HG02610 (cell line): ENCODE data around the gene MOV10.
A peak's percentile ranks its signal among the peaks of the same experiment; 100 is the strongest.
"Not testable (repeated sequence)": the region's sequence is repeated elsewhere in the genome, so short reads cannot be mapped to it uniquely, and the experiment has no call there.

ENCODE experiments used
- ATAC-seq: cut with Tn5 transposase; IDR thresholded peaks from one replicate; pipeline ENCODE4 v1.9.1; 2021; ENCODE audit warnings: mild to moderate bottlenecking, moderate library complexity; ENCODE audit not compliant: unreplicated experiment

Gene MOV10

GRCh38 chr1:112674440-112674985, at the start of gene MOV10:
Gene MOV10 (plus strand): TSS chr1:112674659. CDS start chr1:112674913, 254 bp downstream.
- ATAC-seq, result peak; percentile 72

- ATAC-seq, result no peak
Measured at GRCh38 chr1:112625696-112626095, 48.8 kb upstream of the MOV10 start.

GRCh38 chr1:112626193-112626592, 48.3 kb upstream of the MOV10 start:
- ATAC-seq, result no peak

GRCh38 chr1:112626887-112627286, 47.6 kb upstream of the MOV10 start:
- no peak for ATAC-seq

- no peak for ATAC-seq
Measured at GRCh38 chr1:112628516-112628915, 45.9 kb upstream of the MOV10 start.

- ATAC-seq, result no peak
Measured at GRCh38 chr1:112629256-112629655, 45.2 kb upstream of the MOV10 start.

GRCh38 chr1:112633628-112634027, 40.8 kb upstream of the MOV10 start:
- ATAC-seq, result no peak

- no peak for ATAC-seq
Measured at GRCh38 chr1:112634367-112634766, 40.1 kb upstream of the MOV10 start.

- no peak for ATAC-seq
Measured at GRCh38 chr1:112636056-112636455, 38.4 kb upstream of the MOV10 start.

GRCh38 chr1:112636597-112637253, 37.7 kb upstream of the MOV10 start:
- ATAC-seq, result peak; percentile 48

- ATAC-seq, result no peak
Measured at GRCh38 chr1:112637254-112638109, 37.0 kb upstream of the MOV10 start.

- no peak for ATAC-seq
Measured at GRCh38 chr1:112638110-112638428, 36.4 kb upstream of the MOV10 start.

GRCh38 chr1:112640437-112640836, 34.0 kb upstream of the MOV10 start:
- not testable (repeated sequence) for ATAC-seq

GRCh38 chr1:112643080-112643479, 31.4 kb upstream of the MOV10 start:
- no peak for ATAC-seq

GRCh38 chr1:112646225-112646624, 28.2 kb upstream of the MOV10 start:
- no peak for ATAC-seq

GRCh38 chr1:112651205-112651604, 23.3 kb upstream of the MOV10 start:
- no peak for ATAC-seq

- no peak for ATAC-seq
Measured at GRCh38 chr1:112665857-112666256, 8.6 kb upstream of the MOV10 start.

GRCh38 chr1:112666946-112667345, 7.5 kb upstream of the MOV10 start:
- peak; percentile 48 for ATAC-seq

- ATAC-seq, result no peak
Measured at GRCh38 chr1:112672009-112672408, 2.5 kb upstream of the MOV10 start.

GRCh38 chr1:112672842-112673241, 1.6 kb upstream of the MOV10 start:
- no peak for ATAC-seq

GRCh38 chr1:112673592-112674439, 643 bp upstream of the MOV10 start:
- no peak for ATAC-seq
